GM23338 (cell line): ENCODE measurements around the gene BACE2. TPM values are rescaled to one million over a fixed set of nuclear protein-coding genes. Genes with fewer than 3 reads are reported as not detected.

ENCODE experiments used
- ATAC-seq: fragments of 200-7000 bp; cut with Tn5 transposase; 3 replicates; pipeline ENCODE4 v1.9.1; 2020
- DNase-seq: peaks from one replicate; pipeline ENCODE4 v3.0.0-alpha.2; 2015; ENCODE audit warnings: low spot score
- H2AFZ ChIP-seq: fragments of 200-600 bp; sonication (generic); 2 replicates; pipeline ENCODE4 v1.8.0; 2016; ENCODE audit warnings: antibody characterized with exemption, mild to moderate bottlenecking, moderate library complexity
- H3F3A ChIP-seq: fragments of 200-600 bp; sonication (generic); replicated peaks from 2 replicates; pipeline ENCODE4 v1.8.0; 2017; ENCODE audit warnings: antibody characterized with exemption, mixed run types, low read depth
- H3K27ac ChIP-seq: fragments of 200-600 bp; sonication (generic); 2 replicates; pipeline ENCODE4 v1.6.1; 2016; ENCODE audit warnings: low read depth
- H3K27me3 ChIP-seq: fragments of 200-600 bp; sonication (generic); 2 replicates; pipeline ENCODE4 v1.8.0; 2016; ENCODE audit warnings: mild to moderate bottlenecking, mixed run types, moderate library complexity; ENCODE audit not compliant: insufficient read depth
- H3K36me3 ChIP-seq: fragments of 200-600 bp; sonication (generic); 2 replicates; pipeline ENCODE4 v1.8.0; 2016; ENCODE audit warnings: mild to moderate bottlenecking; ENCODE audit not compliant: insufficient read depth
- H3K4me1 ChIP-seq: fragments of 200-600 bp; sonication (generic); 2 replicates; pipeline ENCODE4 v1.8.0; 2016; ENCODE audit warnings: mild to moderate bottlenecking, moderate library complexity; ENCODE audit not compliant: insufficient read depth
- H3K4me2 ChIP-seq: fragments of 200-600 bp; sonication (generic); 2 replicates; pipeline ENCODE4 v1.7.1; 2017; ENCODE audit warnings: mixed run types
- H3K4me3 ChIP-seq: fragments of 200-600 bp; sonication (generic); 2 replicates; pipeline ENCODE4 v1.6.1; 2016; ENCODE audit warnings: mixed run types
- H3K79me2 ChIP-seq: fragments of 200-600 bp; sonication (generic); replicated peaks from 2 replicates; pipeline ENCODE4 v1.8.0; 2017; ENCODE audit warnings: mild to moderate bottlenecking; ENCODE audit not compliant: insufficient read depth
- H3K9me2 ChIP-seq: fragments of 200-600 bp; sonication (generic); 2 replicates; pipeline ENCODE4 v1.8.0; 2017; ENCODE audit not compliant: insufficient read depth
- H4K20me1 ChIP-seq: fragments of 200-600 bp; sonication (generic); replicated peaks from 2 replicates; pipeline ENCODE4 v1.8.0; 2017; ENCODE audit warnings: mild to moderate bottlenecking; ENCODE audit not compliant: insufficient read depth
- H3K27ac Mint-ChIP-seq: 2 replicates; pipeline ENCODE4 v1.8.0; 2020; ENCODE audit warnings: inconsistent platforms, mild to moderate bottlenecking, moderate library complexity, mixed read lengths
- H3K27me3 Mint-ChIP-seq: 3 replicates; pipeline ENCODE4 v1.8.0; 2022; ENCODE audit warnings: low read depth, mild to moderate bottlenecking, moderate library complexity, mixed read lengths, inconsistent platforms; ENCODE audit not compliant: insufficient read depth, poor library complexity
- H3K36me3 Mint-ChIP-seq: 3 replicates; pipeline ENCODE4 v1.8.0; 2021; ENCODE audit warnings: low read depth, mild to moderate bottlenecking, inconsistent platforms, moderate library complexity, mixed read lengths
- H3K4me1 Mint-ChIP-seq: 3 replicates; pipeline ENCODE4 v1.8.0; 2020; ENCODE audit warnings: mild to moderate bottlenecking, inconsistent platforms, mixed read lengths
- H3K4me3 Mint-ChIP-seq: 3 replicates; pipeline ENCODE4 v1.8.0; 2021; ENCODE audit warnings: moderate library complexity, mild to moderate bottlenecking, inconsistent platforms, mixed read lengths
- H3K9me3 Mint-ChIP-seq: 3 replicates; pipeline ENCODE4 v1.8.0; 2020; ENCODE audit warnings: moderate library complexity, mild to moderate bottlenecking, inconsistent platforms, mixed read lengths
- CREB1 ChIP-seq: fragments of 250-450 bp; sonication (Bioruptor Pico); IDR thresholded peaks from 2 replicates; pipeline ENCODE4 v1.5.0; 2020; ENCODE audit warnings: low read depth, mild to moderate bottlenecking, moderate library complexity
- CTCF ChIP-seq, 2 experiments: fragments of 200-600 bp in 1 of 2; sonication (generic) in 1 of 2; conservative IDR thresholded peaks; 2 replicates each; pipeline versions ENCODE4 v1.5.1 to v1.6.1; 2016 to 2017; ENCODE audit warnings: antibody characterized with exemption in 2 of 2, low read depth in 2 of 2, mild to moderate bottlenecking in 2 of 2, moderate library complexity in 1 of 2
- ETS1 ChIP-seq: IDR thresholded peaks from 2 replicates; pipeline ENCODE4 v1.6.1; 2016; ENCODE audit warnings: antibody characterized with exemption
- EZH2 ChIP-seq: fragments of 200-600 bp; sonication (generic); IDR thresholded peaks from one replicate; pipeline ENCODE4 v1.8.0; 2017; ENCODE audit warnings: antibody characterized with exemption, mild to moderate bottlenecking, low read depth; ENCODE audit not compliant: unreplicated experiment
- EZH2phosphoT487 ChIP-seq: fragments of 200-600 bp; sonication (generic); IDR thresholded peaks from one replicate; pipeline ENCODE4 v1.8.1; 2018; ENCODE audit warnings: antibody characterized with exemption; ENCODE audit not compliant: unreplicated experiment
- JUNB ChIP-seq: IDR thresholded peaks from one replicate; pipeline ENCODE4 v1.6.1; 2016; ENCODE audit warnings: antibody characterized with exemption; ENCODE audit not compliant: unreplicated experiment
- NANOG ChIP-seq: IDR thresholded peaks from 2 replicates; pipeline ENCODE4 v1.6.1; 2016; ENCODE audit warnings: antibody characterized with exemption, borderline replicate concordance
- POLR2AphosphoS5 ChIP-seq: IDR thresholded peaks from 2 replicates; pipeline ENCODE4 v1.6.1; 2016; ENCODE audit warnings: antibody characterized with exemption, low read depth
- REST ChIP-seq: IDR thresholded peaks from one replicate; pipeline ENCODE4 v1.6.1; 2018; ENCODE audit warnings: antibody characterized with exemption; ENCODE audit not compliant: unreplicated experiment
- STAT1 ChIP-seq: IDR thresholded peaks from one replicate; pipeline ENCODE4 v1.6.1; 2016; ENCODE audit warnings: antibody characterized with exemption; ENCODE audit not compliant: unreplicated experiment
- ZNF114 ChIP-seq: fragments of 250-450 bp; sonication (Bioruptor Pico); IDR thresholded peaks from 2 replicates; pipeline ENCODE4 v1.5.0; 2020; ENCODE audit warnings: mild to moderate bottlenecking, moderate library complexity
- ZNF331 ChIP-seq: fragments of 250-450 bp; sonication (Bioruptor Pico); IDR thresholded peaks from 2 replicates; pipeline ENCODE4 v1.5.0; 2020; ENCODE audit warnings: low read depth, mild to moderate bottlenecking, moderate library complexity
- ZNF462 ChIP-seq: fragments of 250-450 bp; sonication (Bioruptor Pico); IDR thresholded peaks from 2 replicates; pipeline ENCODE4 v1.5.0; 2020; ENCODE audit warnings: mild to moderate bottlenecking, moderate library complexity
- polyA plus RNA-seq: library from polyadenylated mRNA; unstranded; fragments of >200 nt; fragmentation: Nextera tagmentation; extraction: Ambion mirVana; gene quantifications from 2 replicates; pipeline ENCODE4 v1.2.1, GENCODE V29; 2016
- total RNA-seq: library from RNA; depleted of rRNA; stranded (reverse); fragments of >200 nt; shearing (Covaris generic); gene quantifications from 2 replicates; pipeline ENCODE4 v1.2.3, GENCODE V29; 2014

Gene BACE2
- total and polyA plus RNA-seq, 2 experiments from 2014 or later, result 3.5 to 6.8 TPM

- Histone ChIP-seq H3K27me3 (no peaks in the 10 kb centered on the region), H3K4me3 (no peak overlapping the region), H3K9me2 (no peaks in the 10 kb centered on the region), H3F3A (no peaks in the 10 kb centered on the region), H3K4me1 (peaks cover 6% of the 10 kb centered on the region; the same call in 1 of the 2 replicates), H3K36me3 (0 out of 2 replicates have a peak, but pooled peaks cover 3% of the 10 kb centered on the region), H3K27ac (no peak overlapping the region), H3K4me2 (no peak overlapping the region), H4K20me1 (no peaks in the 10 kb centered on the region; the same call in 1 of the 2 replicates), H2AFZ (no peak overlapping the region), H3K79me2 (no peaks in the 10 kb centered on the region)
- H3K36me3 Mint-ChIP-seq, result peaks cover 2% of the 10 kb centered on the region; the same call in 2 of the 3 replicates
- H3K27me3 Mint-ChIP-seq, result peaks cover 8% of the 10 kb centered on the region
- ATAC-seq (no peak), DNase-seq (no peak)
- peaks cover 25% of the 10 kb centered on the region for H3K4me1 Mint-ChIP-seq
- H3K4me3 Mint-ChIP-seq, result no peak overlapping the region
- H3K27ac Mint-ChIP-seq, result no peak overlapping the region
- TF ChIP-seq ZNF462 (CRISPR knock-in tag) (no peak), CREB1 (CRISPR knock-in tag) (no peak), NANOG (no peak), ZNF114 (CRISPR knock-in tag) (no peak), ETS1 (no peak), ZNF331 (CRISPR knock-in tag) (no peak), EZH2phosphoT487 (no peak), CTCF (conservative IDR thresholded peaks at IDR 0.05; ENCODE audit: low read depth in 2 of 2) (no peak), REST (no peak), POLR2AphosphoS5 (no peak), EZH2 (no peak), STAT1 (no peak), JUNB (no peak)
- no peaks in the 10 kb centered on the region; the same call in 2 of the 3 replicates for H3K9me3 Mint-ChIP-seq
Measured at GRCh38 chr21:41243107-41243506, 75.1 kb downstream of the BACE2 start.
